Subcutaneous abdominal adipose tissue (tissue), 5 donors: ENCODE measurements around the gene OR2S2.

Source experiments
- H3K27ac ChIP-seq: one replicate; pipeline ENCODE4 v1.7.0; 2013; ENCODE audit warnings: low read depth, mild to moderate bottlenecking, inconsistent platforms, low read length, moderate library complexity
- H3K27me3 ChIP-seq, 5 donors: one replicate each; pipeline ENCODE4 v1.7.0; 2013; ENCODE audit warnings: low read length in 5 of 5, inconsistent platforms in 1 of 5; ENCODE audit not compliant: control insufficient read depth in 5 of 5, insufficient read depth in 4 of 5
- H3K36me3 ChIP-seq, 5 donors: one replicate each; pipeline ENCODE4 v1.7.0; 2013; ENCODE audit warnings: low read length in 5 of 5; ENCODE audit not compliant: control insufficient read depth in 5 of 5, insufficient read depth in 5 of 5
- H3K4me1 ChIP-seq, 5 donors: one replicate each; pipeline ENCODE4 v1.7.0; 2013; ENCODE audit warnings: low read length in 5 of 5, mild to moderate bottlenecking in 3 of 5, moderate library complexity in 1 of 5; ENCODE audit not compliant: control insufficient read depth in 5 of 5, insufficient read depth in 5 of 5
- H3K4me3 ChIP-seq, 5 donors: one replicate each; pipeline ENCODE4 v1.7.0; 2013; ENCODE audit warnings: low read length in 5 of 5, low read depth in 1 of 5
- H3K9ac ChIP-seq, 5 donors: one replicate each; pipeline ENCODE4 v1.7.0; 2013; ENCODE audit warnings: low read length in 5 of 5, mild to moderate bottlenecking in 4 of 5, moderate library complexity in 3 of 5
- H3K9me3 ChIP-seq, 5 donors: one replicate each; pipeline ENCODE4 v1.7.0; 2013; ENCODE audit warnings: low read length in 5 of 5; ENCODE audit not compliant: control insufficient read depth in 5 of 5
- donor health status: healthy.
- donor health status: healthy.
- donor health status: healthy.
- donor health status: healthy.
- donor health status: healthy.

Gene OR2S2

DNA sequence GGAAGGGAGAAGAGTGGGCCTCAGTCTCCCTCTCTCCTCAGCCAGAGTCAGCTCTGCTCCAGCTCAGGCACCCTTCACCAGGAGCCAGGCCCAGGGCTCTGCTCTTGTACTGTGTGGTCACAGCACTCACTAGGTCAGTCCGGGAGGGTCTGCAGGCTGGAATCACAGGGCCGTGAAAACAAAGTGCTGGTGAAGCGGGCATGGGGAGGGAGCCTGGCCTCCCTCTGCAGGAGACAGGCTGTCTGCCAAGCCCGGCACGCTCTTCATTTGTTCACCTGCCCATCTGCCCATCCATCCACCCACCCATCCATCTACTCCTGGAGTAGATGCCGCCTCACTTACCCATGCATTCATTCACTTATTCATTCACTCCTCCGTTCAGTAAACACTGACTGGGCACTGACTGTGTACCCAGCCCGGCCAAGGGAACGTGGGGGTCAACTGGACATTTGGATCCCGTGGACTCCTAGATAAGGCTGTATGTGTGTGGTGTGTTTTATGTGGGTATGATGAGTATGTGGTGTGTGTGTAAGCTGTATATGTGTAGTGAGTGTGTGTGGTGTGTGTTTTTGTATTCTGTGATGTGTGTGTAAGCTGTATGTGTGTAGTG is 45.1 kb downstream of the OR2S2 start:
- Histone ChIP-seq H3K27me3 (peaks cover 0 to 1% (median 0%) of the 10 kb centered on the region in 5 donors), H3K9ac (peak overlapping the region in 3 of 5 donors; percentile 3 to 74 (median 43))

DNA sequence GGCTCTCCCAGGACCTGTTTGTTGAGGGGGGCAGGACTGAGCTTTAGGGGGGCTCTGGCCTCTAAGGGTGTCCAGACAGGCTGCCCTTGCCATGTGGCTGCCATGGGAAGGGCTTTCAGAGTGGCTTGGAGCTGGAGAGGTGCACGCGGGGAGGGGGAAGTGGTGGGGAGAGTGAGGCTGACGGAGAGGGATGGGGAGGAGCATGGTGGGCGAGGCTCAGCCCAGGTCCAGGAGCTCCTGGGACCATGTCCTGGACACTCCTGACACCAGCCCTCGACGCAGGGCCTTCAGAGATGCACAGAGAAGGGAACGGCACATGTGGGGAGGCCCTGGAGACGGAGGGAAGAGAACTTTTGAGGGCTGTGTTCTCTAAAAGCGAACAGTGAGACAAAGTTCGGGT is 46.3 kb downstream of the OR2S2 start:
- Histone ChIP-seq H3K36me3 (no peaks in the 10 kb centered on the region), H3K9me3 (no peaks in the 10 kb centered on the region), H3K27me3 (peaks cover 0 to 3% (median 0%) of the 10 kb centered on the region in 5 donors), H3K4me1 (peaks cover 27 to 89% (median 60%) of the 10 kb centered on the region in 5 donors), H3K27ac (peak overlapping the region; percentile 99), H3K9ac (peak overlapping the region in 2 of 5 donors; percentile 21 to 53), H3K4me3 (peak overlapping the region in 4 of 5 donors; percentile 36 to 64 (median 48))

More for the DNA sequence above, 45.1 kb downstream of the OR2S2 start:
- H3K27ac ChIP-seq = peak overlapping the region; percentile 37
- peaks cover 20 to 89% (median 53%) of the 10 kb centered on the region in 5 donors for H3K4me1 ChIP-seq
- peak overlapping the region in 4 of 5 donors; percentile 37 to 64 (median 53) for H3K4me3 ChIP-seq
- no peaks in the 10 kb centered on the region for H3K9me3 ChIP-seq
- no peaks in the 10 kb centered on the region for H3K36me3 ChIP-seq

DNA sequence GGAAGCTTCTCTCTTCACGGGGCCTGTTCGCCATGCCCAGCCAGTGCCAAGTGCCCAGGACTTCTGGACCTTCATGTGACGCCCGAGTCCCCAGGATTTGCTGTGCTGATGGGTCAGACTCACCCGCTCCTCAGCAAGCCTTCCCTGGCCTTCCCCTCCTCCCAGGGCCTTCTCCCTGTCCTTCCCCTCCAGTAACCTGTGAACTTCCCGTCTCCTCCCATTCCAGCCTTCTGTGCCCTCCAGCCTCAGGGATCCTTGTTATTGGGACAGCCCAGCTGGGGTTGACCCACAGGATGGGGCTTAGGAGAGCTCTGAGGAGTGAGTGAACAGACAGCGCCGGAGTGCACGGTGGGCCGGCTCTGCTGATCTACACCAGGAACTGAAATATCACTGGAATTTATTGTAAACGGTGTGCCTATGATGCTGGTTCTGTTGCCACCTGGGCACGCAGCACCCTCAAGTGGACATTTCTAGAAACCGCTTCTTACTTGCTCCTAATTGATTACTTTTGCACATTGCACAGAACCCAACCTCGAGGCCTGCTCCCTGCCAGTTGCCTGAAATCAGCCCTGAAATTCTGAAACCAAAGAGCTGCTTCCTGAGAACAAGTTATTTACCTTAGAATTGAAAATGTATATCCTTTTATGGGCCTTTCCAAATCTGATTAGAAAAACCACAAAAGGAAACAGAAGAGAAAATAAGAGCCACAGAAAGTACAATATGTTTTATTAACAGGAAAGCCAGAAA is 47.2 kb downstream of the OR2S2 start:
- Histone ChIP-seq H3K9me3 (no peaks in the 10 kb centered on the region), H3K27me3 (peaks cover 0 to 3% (median 0%) of the 10 kb centered on the region in 5 donors), H3K9ac (peak overlapping the region in 3 of 5 donors; percentile 56 to 78 (median 62)), H3K4me3 (peak overlapping the region in 4 of 5 donors; percentile 57 to 75 (median 68)), H3K4me1 (peaks cover 32 to 89% (median 68%) of the 10 kb centered on the region in 5 donors), H3K27ac (peak overlapping the region; percentile 99), H3K36me3 (no peaks in the 10 kb centered on the region)

DNA sequence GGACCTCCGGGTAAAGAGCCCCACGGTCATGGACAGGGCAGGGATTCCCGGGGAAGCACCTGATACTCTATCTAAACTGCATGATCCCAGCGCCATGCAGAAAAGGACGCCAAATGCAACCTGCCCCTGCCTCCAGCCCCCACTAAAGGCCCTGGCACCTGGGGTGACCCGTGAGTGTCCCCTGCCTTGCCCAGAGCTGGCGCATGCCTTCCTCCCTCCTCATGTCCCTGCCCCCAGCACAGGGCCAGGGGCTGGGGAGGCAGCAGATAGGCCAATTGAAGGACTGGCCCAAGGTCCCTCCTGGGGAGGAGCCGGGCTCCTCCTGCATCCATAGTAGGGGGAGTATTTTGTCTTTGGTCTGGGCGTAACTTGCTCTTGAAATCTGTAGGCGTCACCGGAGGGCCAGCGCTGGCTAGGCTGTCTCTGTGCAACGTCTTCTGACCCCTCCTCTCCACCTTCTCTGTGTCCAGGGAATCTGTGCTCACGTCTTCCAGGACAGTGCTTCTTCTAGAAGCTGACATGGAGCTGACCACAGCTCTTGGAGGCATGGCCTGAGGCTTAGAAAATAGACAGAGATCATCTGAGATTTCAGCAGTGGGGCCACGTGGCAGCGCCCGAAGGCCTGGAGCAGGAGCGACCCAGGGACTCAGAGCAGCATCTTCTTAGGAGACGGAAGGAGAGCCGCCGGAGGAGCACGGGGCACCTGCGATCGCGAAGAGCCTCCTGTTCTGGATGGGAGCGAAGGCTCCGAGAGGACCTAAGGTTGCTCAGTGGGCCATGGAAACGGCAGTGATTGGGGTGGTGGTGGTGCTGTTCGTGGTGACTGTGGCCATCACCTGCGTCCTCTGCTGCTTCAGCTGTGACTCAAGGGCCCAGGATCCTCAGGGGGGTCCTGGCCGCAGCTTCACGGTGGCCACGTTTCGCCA is 48.0 kb downstream of the OR2S2 start:
- Histone ChIP-seq H3K4me1 (peaks cover 38 to 89% (median 77%) of the 10 kb centered on the region in 5 donors), H3K9me3 (no peaks in the 10 kb centered on the region), H3K9ac (peak overlapping the region in 3 of 5 donors; percentile 56 to 78 (median 63)), H3K27me3 (peaks cover 0 to 3% (median 0%) of the 10 kb centered on the region in 5 donors), H3K36me3 (no peaks in the 10 kb centered on the region), H3K4me3 (peak overlapping the region; percentile 33 to 75 (median 67)), H3K27ac (peak overlapping the region; percentile 99)

DNA sequence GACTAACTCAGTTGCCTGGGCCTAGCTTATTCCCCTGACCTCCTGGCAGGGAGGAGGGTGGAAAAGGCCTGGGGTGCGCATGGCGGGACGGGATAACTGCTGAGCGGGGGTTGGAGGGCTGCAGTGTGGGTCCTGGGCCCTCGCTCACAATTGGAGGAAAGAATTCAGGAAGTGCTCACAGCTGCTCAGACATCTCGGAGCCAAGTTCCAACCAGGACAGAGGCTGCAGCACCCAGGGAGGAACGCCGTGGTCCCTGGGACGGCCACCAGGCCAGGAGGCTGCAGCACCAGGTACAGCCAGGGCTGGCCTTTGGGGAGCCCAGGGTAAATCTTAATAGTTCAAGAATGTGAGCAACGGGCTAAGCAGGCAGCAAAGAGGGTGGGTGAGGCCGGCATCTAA is 48.7 kb downstream of the OR2S2 start, which contains the start of gene SPAAR:
Gene SPAAR, plus strand, starts transcription at position 217 of the 400 bp plus-strand sequence. CDS start 974 bp downstream, outside the sequence.
- Histone ChIP-seq H3K9me3 (no peaks in the 10 kb centered on the region), H3K4me1 (peaks cover 39 to 89% (median 81%) of the 10 kb centered on the region in 5 donors), H3K27ac (peak within 1 kb of the TSS; percentile 99), H3K4me3 (peak within 1 kb of the TSS; percentile 33 to 77 (median 70)), H3K9ac (peak within 1 kb of the TSS; percentile 21 to 95 (median 63)), H3K27me3 (peaks cover 0 to 3% (median 0%) of the 10 kb centered on the region in 5 donors), H3K36me3 (no peaks in the 10 kb centered on the region)

DNA sequence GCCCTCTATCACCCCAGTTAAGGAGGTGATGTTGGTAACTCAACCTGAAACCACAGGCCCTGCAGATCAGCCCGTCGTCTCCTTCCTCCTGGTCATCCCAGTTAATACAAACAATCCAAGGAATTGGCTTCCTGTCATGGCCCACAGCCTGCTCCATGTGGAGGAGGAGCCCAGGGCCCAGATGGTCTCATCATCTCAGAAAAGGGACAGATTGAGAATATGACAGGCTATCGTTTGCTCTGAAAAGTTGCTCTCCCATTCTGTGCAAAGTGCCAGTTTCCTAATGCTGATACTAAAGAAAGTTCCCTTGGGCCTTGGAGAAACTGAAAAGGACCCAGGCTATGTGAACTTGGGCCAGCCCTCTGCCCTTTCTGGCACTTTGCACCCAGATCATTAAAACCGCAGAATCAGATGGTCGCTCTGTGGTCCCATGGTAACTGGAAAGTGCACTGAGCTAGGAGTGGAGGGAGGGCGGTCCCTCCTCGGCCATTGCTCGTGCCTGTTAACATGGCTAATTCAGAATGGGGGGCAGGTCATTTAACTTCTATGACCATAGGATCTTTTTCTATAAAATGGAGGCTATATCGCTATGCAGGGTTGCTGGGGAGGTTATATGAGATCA is 49.3 kb downstream of the OR2S2 start:
- Histone ChIP-seq H3K27me3 (peaks cover 0 to 3% (median 0%) of the 10 kb centered on the region in 5 donors), H3K4me1 (peaks cover 41 to 93% (median 83%) of the 10 kb centered on the region in 5 donors), H3K36me3 (no peaks in the 10 kb centered on the region), H3K27ac (peak overlapping the region; percentile 99), H3K9me3 (no peaks in the 10 kb centered on the region), H3K9ac (peak overlapping the region; percentile 21 to 95 (median 63)), H3K4me3 (peak overlapping the region; percentile 17 to 77 (median 70))

DNA sequence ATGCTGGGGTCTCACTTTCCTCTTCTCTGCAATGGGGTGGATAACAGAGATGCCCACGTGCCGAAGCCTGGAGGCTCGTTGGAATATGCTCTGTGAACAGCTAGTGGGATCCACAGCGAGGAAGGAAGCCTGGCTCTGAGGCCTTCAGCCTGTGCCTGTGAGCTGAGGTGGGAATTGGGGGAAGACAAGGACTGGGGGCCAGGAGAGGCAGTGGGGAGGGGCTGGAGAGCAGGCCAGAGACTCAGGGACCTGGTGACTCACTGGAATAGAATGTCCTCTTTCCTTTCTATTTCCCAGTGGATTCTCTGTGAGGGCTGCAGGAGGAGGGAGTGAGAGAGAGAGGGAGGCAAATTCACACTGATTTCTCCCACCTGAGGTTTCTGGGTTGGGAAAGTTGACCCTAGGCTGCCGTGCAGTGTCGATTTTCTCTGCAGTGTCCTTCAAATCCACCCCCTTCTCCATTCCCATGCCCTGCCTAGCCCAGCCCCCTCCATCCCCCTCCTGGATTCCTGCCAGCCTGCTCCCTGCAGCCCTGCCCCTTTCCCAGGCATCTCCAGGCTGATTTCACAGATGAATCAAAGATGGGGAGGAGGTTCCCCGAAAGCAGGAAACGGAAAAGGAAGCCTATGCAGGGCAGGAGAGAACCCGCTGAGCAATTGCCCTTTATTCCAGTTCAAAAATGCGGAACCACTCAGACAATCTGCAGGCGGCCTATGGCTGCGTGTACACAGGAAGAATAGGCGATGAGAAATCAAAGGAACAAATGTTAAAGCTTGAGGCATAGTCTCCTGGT is 50.0 kb downstream of the OR2S2 start:
- Histone ChIP-seq H3K4me3 (peak overlapping the region; percentile 59 to 77 (median 70)), H3K9ac (peak overlapping the region; percentile 73 to 95 (median 80))

More for the DNA sequence above, 50.0 kb downstream of the OR2S2 start:
- peaks cover 41 to 96% (median 86%) of the 10 kb centered on the region in 5 donors for H3K4me1 ChIP-seq
- peak overlapping the region; percentile 99 for H3K27ac ChIP-seq
- peaks cover 0 to 3% (median 0%) of the 10 kb centered on the region in 5 donors for H3K27me3 ChIP-seq
- H3K36me3 ChIP-seq = no peaks in the 10 kb centered on the region
- H3K9me3 ChIP-seq = no peaks in the 10 kb centered on the region
